GM18909 (cell line): ENCODE results near the gene UMODL1.

Source experiments
- ATAC-seq: cut with Tn5 transposase; IDR thresholded peaks from one replicate; pipeline ENCODE4 v1.9.1; 2021; ENCODE audit warnings: mild to moderate bottlenecking; ENCODE audit not compliant: unreplicated experiment, poor library complexity

UMODL1 gene

GRCh38 chr21:42124081-42124480, 53.0 kb downstream of the UMODL1 start:
- no peak for ATAC-seq

GRCh38 chr21:42124826-42125570, 53.9 kb downstream of the UMODL1 start:
- no peak for ATAC-seq

GRCh38 chr21:42125571-42126544, 54.7 kb downstream of the UMODL1 start:
- ATAC-seq: no peak

GRCh38 chr21:42127164-42128150, 56.3 kb downstream of the UMODL1 start:
- no peak for ATAC-seq

DNA sequence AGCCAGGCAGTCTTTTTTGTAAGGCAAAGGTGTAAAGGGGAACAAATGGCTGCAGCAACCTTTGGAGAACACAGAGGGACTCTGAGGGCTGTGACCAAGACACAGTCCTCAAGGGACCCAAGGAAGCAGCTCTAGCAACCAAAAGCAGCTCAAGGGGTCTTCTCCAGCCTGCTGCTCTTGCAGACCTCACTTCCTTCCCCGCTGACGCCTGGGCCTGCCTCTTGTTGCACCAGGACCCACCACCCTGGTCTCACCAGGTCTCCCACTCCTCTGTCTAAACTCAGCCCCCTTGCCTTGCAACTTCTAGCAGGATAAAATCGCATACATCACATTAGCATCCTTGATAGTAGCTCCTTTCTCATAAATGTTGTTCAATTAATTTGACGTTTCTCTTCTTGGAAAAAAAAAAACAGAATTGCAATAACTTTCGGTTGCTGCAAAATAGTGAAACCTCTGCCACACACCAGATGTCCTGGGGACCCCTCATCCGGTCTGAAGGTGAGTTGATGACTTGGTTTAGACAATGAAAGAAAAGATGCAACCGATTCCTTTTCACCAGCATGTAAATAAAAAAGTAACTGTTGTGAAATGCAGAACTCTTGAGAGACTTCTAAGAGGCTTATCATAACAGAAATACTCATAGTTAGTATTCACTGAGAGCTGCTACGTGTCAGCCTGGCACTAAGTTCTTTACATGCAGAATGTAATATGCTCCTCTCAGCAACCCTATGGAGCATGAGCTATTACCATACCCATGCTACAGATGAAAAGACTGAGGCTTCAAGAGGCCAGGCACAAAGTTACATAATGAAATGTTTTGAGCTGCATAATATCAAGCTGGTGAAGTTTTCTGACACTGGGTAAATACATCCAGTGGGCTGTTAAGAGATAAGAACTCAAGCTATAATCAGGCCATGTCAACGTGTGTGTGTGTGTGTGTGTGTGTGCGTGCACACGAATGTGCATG, 58.5 kb downstream of the UMODL1 start:
- no peak for ATAC-seq

GRCh38 chr21:42130441-42130840, 59.3 kb downstream of the UMODL1 start:
- ATAC-seq: no peak

- ATAC-seq: no peak
These were observed 61.1 kb downstream of the UMODL1 start for GRCh38 chr21:42132183-42132582.

- no peak for ATAC-seq
These were observed 62.0 kb downstream of the UMODL1 start for GRCh38 chr21:42133131-42133530.

- ATAC-seq: no peak
These were observed 64.4 kb downstream of the UMODL1 start for GRCh38 chr21:42135386-42136052.

- ATAC-seq: no peak
These were observed 66.2 kb downstream of the UMODL1 start for GRCh38 chr21:42137191-42137904.

DNA sequence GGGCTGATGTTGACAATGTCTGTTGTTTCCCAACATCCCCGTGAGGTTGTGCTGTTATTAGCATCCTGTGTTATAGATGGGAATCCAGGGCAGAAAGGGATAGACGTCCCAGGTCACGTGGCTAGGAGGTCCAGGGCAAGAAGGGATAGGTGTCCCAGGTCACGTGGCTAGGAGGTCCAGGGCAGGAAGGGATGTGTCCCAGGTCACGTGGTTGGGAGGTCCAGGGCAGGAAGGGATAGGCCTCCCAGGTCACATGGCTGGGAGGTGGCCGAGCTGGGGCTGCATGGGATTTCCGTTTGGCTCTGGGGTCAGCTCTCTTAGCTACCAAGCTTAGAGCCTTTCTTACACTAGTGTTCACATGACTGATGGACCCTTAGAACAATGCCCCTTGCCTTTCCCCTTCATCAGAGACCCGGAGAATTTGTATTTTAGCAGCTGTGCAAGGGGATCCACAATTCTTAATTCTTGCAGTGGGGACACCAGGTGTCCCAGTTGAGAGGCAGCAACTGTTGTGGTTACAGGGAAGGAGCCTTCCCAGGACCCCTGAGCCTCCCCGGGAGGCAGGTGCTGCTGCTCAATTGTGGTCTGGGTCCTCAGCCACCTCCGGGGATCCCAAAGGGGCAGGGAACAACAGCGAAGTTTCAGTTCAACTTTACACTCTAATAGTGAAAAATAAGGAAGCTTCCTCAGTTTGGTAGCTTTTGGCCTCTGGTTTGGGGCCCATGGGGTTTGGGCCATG, 69.2 kb downstream of the UMODL1 start:
- ATAC-seq: no peak

- ATAC-seq: no peak
These were observed 70.5 kb downstream of the UMODL1 start for GRCh38 chr21:42141643-42142042.

GRCh38 chr21:42142141-42142540, 71.0 kb downstream of the UMODL1 start:
- ATAC-seq: no peak

DNA sequence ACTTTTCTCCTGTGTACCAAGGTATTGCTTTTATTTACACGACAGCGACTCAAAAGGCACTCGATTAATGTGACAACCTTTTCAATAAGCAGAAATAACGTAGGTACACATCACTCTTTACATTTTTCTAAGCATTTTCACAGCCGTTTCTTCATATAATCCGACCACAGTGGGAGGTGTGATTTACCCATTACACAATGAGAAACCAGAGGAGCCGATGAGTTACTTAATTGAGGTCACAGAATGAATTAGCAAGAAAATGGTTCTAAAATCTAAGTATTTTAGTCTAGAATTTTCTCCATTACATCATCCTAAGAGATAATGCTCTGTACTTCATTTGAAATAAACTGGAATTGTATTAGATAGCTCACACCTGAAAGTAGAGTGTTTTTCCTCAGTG, 71.5 kb downstream of the UMODL1 start:
- ATAC-seq: no peak

DNA sequence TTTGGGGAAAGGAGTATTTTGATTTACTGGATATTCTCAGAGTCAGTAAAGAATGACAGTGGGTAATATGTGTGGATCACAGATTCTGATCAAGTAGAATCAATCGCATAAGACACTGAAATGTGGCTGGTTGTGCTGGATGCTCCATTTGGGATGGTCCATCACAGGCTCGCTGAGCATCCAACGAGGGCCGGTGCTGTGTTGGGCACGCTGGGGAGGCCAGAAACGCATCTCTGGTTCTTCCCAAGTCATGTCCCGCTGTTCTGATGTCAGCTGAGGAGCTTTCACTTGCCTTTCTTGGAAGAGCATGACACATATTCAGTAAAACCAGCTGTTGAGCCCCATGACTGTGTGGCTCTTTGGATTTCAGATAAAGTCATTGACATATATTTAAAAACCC, 72.0 kb downstream of the UMODL1 start:
- ATAC-seq: no peak

GRCh38 chr21:42144221-42144620, 73.1 kb downstream of the UMODL1 start:
- no peak for ATAC-seq
